ENCODE data around the gene CHD1. TPM values are rescaled to one million over a fixed set of nuclear protein-coding genes. Genes with fewer than 3 reads are reported as not detected.

CHD1 gene
- total RNA-seq, 1 donor from 2014 or later = 11.5 TPM

DNA sequence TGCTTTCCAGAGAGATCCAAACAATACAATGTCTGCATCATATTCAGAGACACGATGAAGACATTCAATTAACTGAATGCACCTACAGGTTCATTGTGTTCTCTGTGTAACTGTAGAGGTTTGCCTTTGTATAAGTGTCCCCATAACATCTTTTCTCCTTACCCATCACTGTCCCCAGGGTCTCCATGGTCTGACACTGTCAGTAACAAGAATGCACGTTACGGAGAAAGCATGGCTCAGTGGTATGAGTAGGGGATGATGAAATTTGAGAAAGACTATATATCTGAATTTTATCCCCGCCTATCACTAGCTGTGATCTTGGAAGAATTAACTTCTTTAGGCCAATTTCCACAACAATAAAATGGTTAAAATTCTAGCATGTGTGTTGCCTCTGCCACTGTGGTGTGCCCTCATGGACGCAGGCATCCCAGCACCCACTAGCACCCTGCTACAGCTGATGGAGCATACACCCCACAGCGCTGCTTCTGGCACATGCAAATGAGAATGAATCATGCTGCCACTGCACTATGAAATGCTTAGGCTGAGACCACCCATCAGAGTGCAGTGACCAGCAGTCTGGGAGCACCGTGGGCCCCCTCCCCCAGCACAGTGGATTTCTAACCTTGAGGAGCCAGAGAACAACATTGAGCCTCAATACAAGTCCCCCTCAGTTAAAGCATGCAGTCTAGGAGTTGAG, 101.1 kb downstream of the CHD1 start:
- ATAC-seq = no peak
- intact Hi-C loops (cut with micrococcal nuclease) = no loop called here
- DNase-seq = no peak

DNA sequence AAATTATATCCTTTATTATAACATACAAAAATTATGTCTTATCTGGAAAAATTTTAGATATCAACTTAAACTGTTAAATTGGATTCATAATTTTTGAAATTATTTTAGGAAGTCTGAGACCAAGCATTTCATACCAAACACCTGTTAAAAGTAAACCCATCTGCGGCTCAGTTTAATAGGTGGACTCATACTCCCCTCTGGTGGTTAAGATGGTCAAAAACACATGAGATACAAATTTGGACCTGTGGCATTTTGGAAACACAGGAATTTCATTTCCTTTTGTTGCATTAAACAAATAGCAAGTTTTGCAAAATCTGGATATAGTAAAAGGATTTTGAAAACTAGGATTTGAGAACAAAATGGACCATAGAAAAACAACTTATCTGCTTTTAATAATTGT, 101.6 kb downstream of the CHD1 start:
- intact Hi-C loops (cut with micrococcal nuclease) = no loop called here
- no peak for DNase-seq
- no peak for ATAC-seq

DNA sequence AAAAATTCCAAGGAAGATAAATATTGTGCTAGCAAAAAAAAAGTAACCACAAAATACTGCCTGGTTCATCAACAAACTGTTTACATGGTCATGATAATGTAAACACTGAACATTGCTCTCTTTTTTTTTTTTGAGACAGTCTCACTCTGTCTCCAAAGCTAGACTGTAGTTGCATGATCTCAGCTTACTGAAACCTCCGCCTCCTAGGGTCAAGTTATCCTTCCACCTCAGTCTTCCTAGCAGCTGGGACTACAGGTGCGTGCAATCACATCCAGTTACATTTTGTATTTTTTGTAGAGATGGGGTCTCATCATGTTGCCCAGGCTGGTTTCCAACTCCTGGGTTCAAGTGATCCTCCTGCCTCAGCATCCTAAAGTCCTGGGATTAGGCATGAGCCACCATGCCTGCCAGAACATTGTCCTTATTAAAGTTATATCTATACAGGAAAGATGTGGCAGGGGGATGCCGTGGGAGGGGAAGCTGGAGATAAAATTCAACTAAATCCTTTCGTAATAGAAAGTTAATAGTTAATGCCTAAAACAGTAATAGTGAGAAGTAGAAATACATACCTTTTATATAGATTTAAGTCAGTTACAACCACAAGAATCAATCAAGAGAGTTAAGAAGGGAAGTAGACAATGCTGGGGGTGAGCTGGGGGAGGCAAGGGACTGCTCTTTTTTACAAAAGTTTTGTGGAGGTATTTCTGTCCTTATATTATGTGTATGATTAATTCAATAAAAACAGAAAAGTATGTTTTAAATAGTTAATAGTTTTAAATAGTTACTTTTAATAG, 103.0 kb downstream of the CHD1 start:
- DNase-seq = no peak
- no peak for ATAC-seq
- intact Hi-C loops (cut with micrococcal nuclease) = no loop called here

DNA sequence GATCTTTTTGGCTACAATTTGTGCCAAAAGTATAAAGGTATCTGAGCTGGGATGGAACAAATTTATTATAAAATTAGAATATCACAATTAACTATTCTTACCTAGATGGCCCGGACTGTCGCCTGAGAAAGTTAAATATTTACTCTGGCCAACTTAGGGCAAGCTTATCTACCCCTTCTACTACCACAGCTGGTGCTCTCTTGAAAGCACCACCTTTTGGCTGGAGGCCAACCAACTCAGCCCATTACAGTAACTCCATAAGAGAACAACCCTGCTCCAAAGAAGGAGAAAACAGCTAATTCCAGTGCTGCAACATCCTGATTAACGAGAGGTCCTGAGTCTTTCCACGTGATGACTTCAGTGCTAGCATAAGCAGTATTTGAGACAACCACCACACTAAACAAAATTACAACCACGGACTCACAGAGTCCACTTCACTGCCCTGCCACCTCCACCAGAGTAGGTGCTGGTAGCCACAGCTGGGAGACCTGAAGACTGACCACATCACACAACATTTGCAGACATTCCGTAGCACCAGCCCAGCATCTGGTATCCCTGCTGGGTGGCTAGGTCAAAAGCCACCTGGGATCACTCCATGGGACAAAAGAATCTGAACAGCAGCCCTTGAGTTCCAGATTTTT, 112.1 kb downstream of the CHD1 start:
- DNase-seq = no peak
- ATAC-seq = no peak
- intact Hi-C loops (cut with micrococcal nuclease) = no loop called here

DNA sequence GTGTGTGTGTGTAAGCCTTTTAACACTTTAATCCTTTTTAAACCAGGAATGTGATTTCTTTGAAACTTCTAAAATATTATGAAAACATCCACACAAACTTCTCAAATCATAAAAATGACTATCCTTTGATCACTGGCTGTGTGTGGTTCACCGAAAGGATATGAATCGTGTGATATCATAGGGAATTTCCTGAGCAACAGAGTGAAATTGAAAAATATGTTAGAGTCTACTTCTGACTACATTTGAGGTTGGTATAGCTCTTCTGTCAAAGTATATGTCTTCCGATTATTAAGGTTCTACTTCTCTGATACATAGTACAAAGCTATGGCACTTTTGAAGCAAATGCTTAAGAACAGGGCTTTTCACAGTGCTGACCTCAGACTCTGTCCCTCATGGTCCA, 115.1 kb downstream of the CHD1 start:
- no peak for ATAC-seq
- no peak for DNase-seq
- intact Hi-C loops (cut with micrococcal nuclease) = no loop called here

DNA sequence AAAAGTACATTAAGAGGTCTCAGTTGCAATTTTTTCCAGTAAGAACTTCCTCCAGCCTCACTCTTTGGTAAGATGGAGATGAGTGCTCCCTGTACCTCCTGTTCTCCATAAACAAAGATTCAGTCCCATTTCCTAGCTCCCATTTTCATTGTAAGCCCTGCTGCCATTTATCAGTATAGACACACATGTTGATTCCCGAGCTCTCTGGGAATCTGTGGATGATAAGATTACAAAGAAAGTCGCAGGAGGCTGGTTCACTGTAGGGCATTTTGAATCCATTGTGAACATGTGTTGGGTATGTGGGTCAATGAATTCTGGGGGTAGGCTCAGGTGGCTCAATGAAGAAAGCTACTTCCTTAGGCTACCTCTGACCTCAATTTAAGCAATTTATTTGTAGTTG, 118.6 kb downstream of the CHD1 start:
- no peak for ATAC-seq
- intact Hi-C loops (cut with micrococcal nuclease) = no loop called here
- DNase-seq = no peak

DNA sequence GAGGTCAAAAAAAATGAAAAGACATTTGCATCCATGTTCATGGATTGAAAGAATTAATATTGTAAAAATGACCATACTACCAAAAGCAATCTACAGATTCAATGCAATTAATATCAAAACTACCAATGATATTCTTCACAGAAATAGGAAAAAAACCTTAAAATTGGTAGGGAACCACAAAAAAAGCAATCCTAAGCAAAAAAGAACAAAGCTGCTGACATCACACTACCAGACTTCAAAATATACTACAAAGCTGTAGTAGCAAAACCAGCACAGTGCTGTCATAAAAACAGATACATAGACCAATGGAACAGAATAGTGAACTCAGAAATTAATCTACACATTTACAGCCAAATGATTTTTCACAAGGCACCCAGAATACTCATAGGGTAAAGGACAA, 121.0 kb downstream of the CHD1 start:
- DNase-seq = no peak
- intact Hi-C loops (cut with micrococcal nuclease) = no loop called here
- no peak for ATAC-seq

DNA sequence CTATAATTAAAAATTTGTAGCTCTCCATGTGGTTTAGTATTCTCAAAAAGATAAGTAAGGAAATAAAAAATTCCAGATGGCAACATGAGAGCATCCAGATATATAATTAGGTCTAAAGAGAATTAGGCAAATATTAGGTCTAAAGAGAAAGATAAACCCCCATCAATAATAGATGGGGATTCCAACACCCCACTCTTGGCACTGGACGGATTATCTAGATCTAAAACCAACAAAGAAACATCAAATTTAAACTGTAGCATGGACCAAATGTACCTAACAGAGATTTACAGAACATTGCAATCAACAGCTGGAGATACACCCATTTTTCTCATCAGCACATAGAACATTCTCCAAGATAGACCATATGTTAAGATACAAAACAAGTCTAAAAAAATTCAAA, 123.7 kb downstream of the CHD1 start:
- ATAC-seq (no peak), DNase-seq (no peak)
- intact Hi-C loops (cut with micrococcal nuclease) = no loop called here

DNA sequence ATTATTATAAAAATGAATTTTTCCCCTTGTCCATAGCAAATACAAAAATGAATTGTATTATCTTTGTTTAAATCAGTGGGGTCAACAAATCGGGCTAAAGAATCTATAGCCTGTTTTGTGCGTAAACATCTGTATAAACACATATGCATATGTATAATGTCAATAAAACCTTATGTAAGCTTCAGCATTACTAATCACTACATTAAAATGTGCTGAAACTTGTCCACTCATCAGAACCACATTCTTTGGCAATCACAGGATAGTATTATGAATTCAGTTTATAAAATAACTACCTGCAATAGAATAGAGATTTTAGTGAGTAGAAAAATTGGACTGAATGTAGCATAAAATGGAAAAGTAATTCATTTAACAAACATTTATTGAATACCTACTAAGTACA, 124.7 kb downstream of the CHD1 start:
- no peak for DNase-seq
- ATAC-seq = no peak
- intact Hi-C loops (cut with micrococcal nuclease) = no loop called here

Other genes starting within 250 kb of the CHD1 start
- gene RGMB, start 155.3 kb downstream of the CHD1 start, total RNA-seq = 14.3 TPM